Suprapubic skin (tissue), 4 donors: ENCODE results near the gene RTTN. TPM values are rescaled to one million over a fixed set of nuclear protein-coding genes. Genes with fewer than 3 reads are reported as not detected.
"Not testable (repeated sequence)": the region's sequence is repeated elsewhere in the genome, so short reads cannot be mapped to it uniquely, and the experiment has no call there.

Source experiments
- DNase-seq, 2 donors: peaks; one replicate each; pipeline ENCODE4 v3.0.0-alpha.2; 2019; ENCODE audit warnings: low spot score in 2 of 2
- H3K27ac ChIP-seq: fragments of 200-600 bp; sonication (generic); one replicate; pipeline ENCODE4 v1.5.1; 2019
- H3K27me3 ChIP-seq: fragments of 200-600 bp; sonication (generic); one replicate; pipeline ENCODE4 v1.5.1; 2019
- H3K36me3 ChIP-seq: fragments of 200-600 bp; sonication (generic); one replicate; pipeline ENCODE4 v1.5.1; 2019
- H3K4me1 ChIP-seq: fragments of 200-600 bp; sonication (generic); one replicate; pipeline ENCODE4 v1.5.1; 2019
- H3K4me3 ChIP-seq: fragments of 200-600 bp; sonication (generic); one replicate; pipeline ENCODE4 v1.5.1; 2019; ENCODE audit warnings: mild to moderate bottlenecking
- H3K9me3 ChIP-seq: fragments of 200-600 bp; sonication (generic); one replicate; pipeline ENCODE4 v1.5.1; 2019
- CTCF ChIP-seq, 2 donors: fragments of 200-600 bp in 1 of 2; fragments of 450-650 bp in 1 of 2; sonication (generic) in 1 of 2; IDR thresholded peaks; one replicate each; pipeline ENCODE4 v1.5.1; 2016 to 2019; ENCODE audit warnings: antibody characterized with exemption in 2 of 2, mild to moderate bottlenecking in 1 of 2, moderate library complexity in 1 of 2
- EP300 ChIP-seq: sonication (generic); formaldehyde crosslinking; IDR thresholded peaks from one replicate; pipeline ENCODE4 v1.6.1; 2017; ENCODE audit warnings: antibody characterized with exemption
- POLR2A ChIP-seq, 2 donors: fragments of 450-650 bp; IDR thresholded peaks; one replicate each; pipeline ENCODE4 v1.6.1; 2017; ENCODE audit warnings: antibody characterized with exemption in 2 of 2, mild to moderate bottlenecking in 2 of 2, moderate library complexity in 2 of 2
- POLR2AphosphoS5 ChIP-seq, 3 donors: sonication (generic); formaldehyde crosslinking; IDR thresholded peaks; one replicate each; pipeline ENCODE4 v1.6.1; 2017; ENCODE audit warnings: antibody characterized with exemption in 3 of 3
- WGBS: methylation state at CpG from one replicate; pipeline ENCODE4 v1.1.5; 2018; 5-methylcytosine and 5-hydroxymethylcytosine counted together
- total RNA-seq, 4 donors: library from RNA; depleted of rRNA; stranded (reverse); fragments of >200 nt; gene quantifications; one replicate each; pipeline ENCODE4 v1.1.0, GENCODE V29; 2016

RTTN gene
- total RNA-seq, 4 donors from 2014 or later, result 8.4 to 26.1 (median 12.5) TPM

- no peaks in the 10 kb centered on the region for H3K4me1 ChIP-seq
- H3K27me3 ChIP-seq, result no peaks in the 10 kb centered on the region
- H3K4me3 ChIP-seq, result no peak overlapping the region
- TF ChIP-seq POLR2AphosphoS5 (IDR thresholded peaks at IDR 0.05) (no peak), POLR2A (IDR thresholded peaks at IDR 0.05) (no peak), CTCF (IDR thresholded peaks at IDR 0.05) (no peak), EP300 (no peak)
- H3K36me3 ChIP-seq, result peaks cover 42% of the 10 kb centered on the region
- WGBS, result 97% methylated on average over 1 of the region's 1 CpG
- H3K9me3 ChIP-seq, result no peaks in the 10 kb centered on the region
- H3K27ac ChIP-seq, result no peak overlapping the region
- no peak for DNase-seq
These were observed 92.0 kb downstream of the RTTN start for GRCh38 chr18:70113511-70113910.

- no peak overlapping the region for H3K27ac ChIP-seq
- WGBS, result 97% methylated on average over 11 of the region's 11 CpGs
- H3K36me3 ChIP-seq, result peaks cover 50% of the 10 kb centered on the region
- H3K4me1 ChIP-seq, result no peaks in the 10 kb centered on the region
- no peak overlapping the region for H3K4me3 ChIP-seq
- no peaks in the 10 kb centered on the region for H3K9me3 ChIP-seq
- no peak for DNase-seq
- no peaks in the 10 kb centered on the region for H3K27me3 ChIP-seq
- TF ChIP-seq POLR2A (IDR thresholded peaks at IDR 0.05) (no peak), EP300 (no peak), POLR2AphosphoS5 (IDR thresholded peaks at IDR 0.05) (no peak), CTCF (IDR thresholded peaks at IDR 0.05) (no peak)
These were observed 94.8 kb downstream of the RTTN start for GRCh38 chr18:70110678-70111077.

GRCh38 chr18:70107091-70107490, 98.4 kb downstream of the RTTN start:
- no peak overlapping the region for H3K4me3 ChIP-seq
- no peak overlapping the region for H3K27ac ChIP-seq
- no peaks in the 10 kb centered on the region for H3K4me1 ChIP-seq
- TF ChIP-seq POLR2A (IDR thresholded peaks at IDR 0.05) (no peak), POLR2AphosphoS5 (IDR thresholded peaks at IDR 0.05) (no peak), CTCF (IDR thresholded peaks at IDR 0.05) (no peak), EP300 (no peak)
- no peaks in the 10 kb centered on the region for H3K27me3 ChIP-seq
- WGBS, result 92% methylated on average over 6 of the region's 6 CpGs
- no peak for DNase-seq
- H3K36me3 ChIP-seq, result peaks cover 61% of the 10 kb centered on the region
- H3K9me3 ChIP-seq, result no peaks in the 10 kb centered on the region

- H3K27me3 ChIP-seq, H3K27ac ChIP-seq, H3K4me1 ChIP-seq, DNase-seq, H3K4me3 ChIP-seq: not testable (repeated sequence)
- 98% methylated on average over 21 of the region's 22 CpGs for WGBS
- H3K36me3 ChIP-seq, result peaks cover 27% of the 10 kb centered on the region
- peaks cover 11% of the 10 kb centered on the region for H3K9me3 ChIP-seq
These were observed 102.6 kb downstream of the RTTN start for GRCh38 chr18:70102854-70103253.

- DNase-seq, result no peak
- Histone ChIP-seq H3K27me3 (no peaks in the 10 kb centered on the region), H3K9me3 (no peaks in the 10 kb centered on the region), H3K36me3 (peaks cover 22% of the 10 kb centered on the region), H3K4me1 (no peaks in the 10 kb centered on the region), H3K27ac (no peak overlapping the region), H3K4me3 (no peak overlapping the region)
- WGBS, result 58% methylated on average over 1 of the region's 1 CpG
- no peak for TF ChIP-seq POLR2AphosphoS5 (IDR thresholded peaks at IDR 0.05)
- no peak for TF ChIP-seq POLR2A (IDR thresholded peaks at IDR 0.05)
- no peak for TF ChIP-seq CTCF (IDR thresholded peaks at IDR 0.05)
- TF ChIP-seq EP300, result no peak
These were observed 115.6 kb downstream of the RTTN start for GRCh38 chr18:70089858-70090257.

- Histone ChIP-seq H3K9me3 (no peaks in the 10 kb centered on the region), H3K27me3 (no peaks in the 10 kb centered on the region), H3K36me3 (peaks cover 14% of the 10 kb centered on the region), H3K27ac (no peak overlapping the region), H3K4me3 (no peak overlapping the region), H3K4me1 (no peaks in the 10 kb centered on the region)
- DNase-seq, result no peak
- 85% methylated on average over 4 of the region's 4 CpGs for WGBS
- TF ChIP-seq POLR2AphosphoS5 (IDR thresholded peaks at IDR 0.05), result no peak
- TF ChIP-seq EP300, result no peak
- no peak for TF ChIP-seq POLR2A (IDR thresholded peaks at IDR 0.05)
These were observed 119.4 kb downstream of the RTTN start for GRCh38 chr18:70086085-70086484.
